Measurements from ENCODE around the gene FMNL3. TPM values are rescaled to one million over a fixed set of nuclear protein-coding genes. Genes with fewer than 3 reads are reported as not detected.

FMNL3 gene
- total and polyA plus RNA-seq, 2 of the 13 experiments (the other 11 are each of a cell fraction or from before 2014, with no cell fraction given) = 0.44 to 1.1 TPM

DNA sequence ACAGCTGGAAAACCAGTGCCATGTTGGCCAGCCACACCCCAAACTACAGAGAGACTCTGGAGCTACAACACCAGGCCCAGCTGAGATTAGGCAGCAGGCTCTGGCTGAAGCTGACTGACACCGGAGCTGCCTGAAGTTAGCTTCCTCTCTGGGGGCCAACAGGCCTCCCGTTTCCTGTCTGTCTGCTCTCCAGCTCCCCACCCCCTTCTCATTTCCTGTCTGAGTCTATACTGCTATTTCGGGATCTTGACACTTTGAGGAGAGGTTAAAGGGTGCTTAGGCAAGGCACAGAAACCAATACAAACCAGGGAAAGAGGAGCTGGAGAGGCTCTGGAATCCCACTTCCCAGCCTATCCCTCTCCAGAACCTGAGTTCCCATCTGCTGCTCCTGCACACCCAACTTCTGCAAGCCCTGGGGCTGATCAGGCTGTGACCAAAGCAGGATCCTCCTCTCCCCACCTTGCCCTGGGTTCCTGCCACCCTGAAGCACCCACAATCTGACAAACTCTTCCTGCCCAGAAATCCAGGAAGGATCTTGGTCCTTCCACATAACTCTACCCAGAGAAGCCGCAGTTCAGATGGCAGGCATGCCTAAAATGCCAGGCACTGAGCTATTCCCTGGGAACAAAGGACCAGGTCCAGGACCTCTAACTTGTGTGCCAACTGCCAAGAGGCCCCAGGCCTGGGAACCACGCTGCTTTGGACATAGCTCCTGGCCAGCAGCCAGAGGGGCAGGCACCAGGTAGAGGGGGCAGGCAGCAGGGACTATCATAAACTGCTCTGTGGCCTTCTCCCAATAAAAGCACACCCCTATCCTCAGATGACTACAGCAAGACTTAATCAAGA, 44.0 kb downstream of the FMNL3 start (continued):
- TF ChIP-seq, protein P1, sequence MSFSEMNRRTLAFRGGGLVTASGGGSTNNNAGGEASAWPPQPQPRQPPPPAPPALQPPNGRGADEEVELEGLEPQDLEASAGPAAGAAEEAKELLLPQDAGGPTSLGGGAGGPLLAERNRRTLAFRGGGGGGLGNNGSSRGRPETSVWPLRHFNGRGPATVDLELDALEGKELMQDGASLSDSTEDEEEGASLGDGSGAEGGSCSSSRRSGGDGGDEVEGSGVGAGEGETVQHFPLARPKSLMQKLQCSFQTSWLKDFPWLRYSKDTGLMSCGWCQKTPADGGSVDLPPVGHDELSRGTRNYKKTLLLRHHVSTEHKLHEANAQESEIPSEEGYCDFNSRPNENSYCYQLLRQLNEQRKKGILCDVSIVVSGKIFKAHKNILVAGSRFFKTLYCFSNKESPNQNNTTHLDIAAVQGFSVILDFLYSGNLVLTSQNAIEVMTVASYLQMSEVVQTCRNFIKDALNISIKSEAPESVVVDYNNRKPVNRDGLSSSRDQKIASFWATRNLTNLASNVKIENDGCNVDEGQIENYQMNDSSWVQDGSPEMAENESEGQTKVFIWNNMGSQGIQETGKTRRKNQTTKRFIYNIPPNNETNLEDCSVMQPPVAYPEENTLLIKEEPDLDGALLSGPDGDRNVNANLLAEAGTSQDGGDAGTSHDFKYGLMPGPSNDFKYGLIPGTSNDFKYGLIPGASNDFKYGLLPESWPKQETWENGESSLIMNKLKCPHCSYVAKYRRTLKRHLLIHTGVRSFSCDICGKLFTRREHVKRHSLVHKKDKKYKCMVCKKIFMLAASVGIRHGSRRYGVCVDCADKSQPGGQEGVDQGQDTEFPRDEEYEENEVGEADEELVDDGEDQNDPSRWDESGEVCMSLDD (CRISPR knock-in tag; IDR thresholded peaks at IDR 0.05; ENCODE audit: borderline replicate concordance) = no peak
- TF ChIP-seq GABPA (IDR thresholded peaks at IDR 0.05; ENCODE audit: low read depth, low read length) (peak; percentile 27; the same call in 1 of the 2 replicates), GABPA (CRISPR knock-in tag; IDR thresholded peaks at IDR 0.05; ENCODE audit: low read depth) (peak; percentile 84), ZNF629 (CRISPR knock-in tag; conservative IDR thresholded peaks at IDR 0.05) (no peak), ZBTB33 (CRISPR knock-in tag; IDR thresholded peaks at IDR 0.05) (no peak), ONECUT2 (CRISPR knock-in tag; IDR thresholded peaks at IDR 0.05) (no peak), GABPB1 (CRISPR knock-in tag; IDR thresholded peaks at IDR 0.05) (0 out of 2 replicates have a peak, but pooled peaks have one; percentile 18), PAXIP1 (CRISPR knock-in tag; conservative IDR thresholded peaks at IDR 0.05) (0 out of 2 replicates have a peak, but pooled peaks have one; percentile 24), MEF2D (CRISPR knock-in tag; IDR thresholded peaks at IDR 0.05) (peak; percentile 60; the same call in 1 of the 2 replicates), MAFF (IDR thresholded peaks at IDR 0.05; ENCODE audit: low read depth, low read length) (no peak)
